ENCODE measurements around the gene C6orf15.

The C6orf15 gene

DNA sequence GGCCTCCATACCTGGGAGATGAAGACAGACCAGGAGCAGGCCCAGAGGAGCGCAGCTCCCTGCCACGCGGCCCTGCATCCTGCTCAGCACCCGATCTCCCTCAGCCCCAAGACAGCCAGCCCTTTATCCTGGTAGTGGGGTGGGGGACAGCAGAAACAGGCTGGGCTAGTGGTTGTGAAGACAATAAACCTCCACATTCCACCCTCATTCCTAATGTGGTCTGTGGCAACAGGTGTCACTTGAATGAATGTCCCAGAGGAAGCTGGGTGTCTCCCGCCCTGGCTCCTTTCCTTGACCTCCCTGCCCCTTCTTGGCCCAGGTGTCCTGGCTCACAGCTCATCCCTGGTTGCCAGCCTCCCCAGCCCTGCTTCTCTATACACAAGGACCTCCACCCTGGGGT, at the start of gene C6orf15:
Gene C6orf15 (minus strand): TSS at position 98 of the 400 bp plus-strand sequence. CDS start 20 bp downstream, at position 78.
- no peak for DNase-seq (ENCODE audit: low read depth in 4 of 4, low spot score in 1 of 4)

DNA sequence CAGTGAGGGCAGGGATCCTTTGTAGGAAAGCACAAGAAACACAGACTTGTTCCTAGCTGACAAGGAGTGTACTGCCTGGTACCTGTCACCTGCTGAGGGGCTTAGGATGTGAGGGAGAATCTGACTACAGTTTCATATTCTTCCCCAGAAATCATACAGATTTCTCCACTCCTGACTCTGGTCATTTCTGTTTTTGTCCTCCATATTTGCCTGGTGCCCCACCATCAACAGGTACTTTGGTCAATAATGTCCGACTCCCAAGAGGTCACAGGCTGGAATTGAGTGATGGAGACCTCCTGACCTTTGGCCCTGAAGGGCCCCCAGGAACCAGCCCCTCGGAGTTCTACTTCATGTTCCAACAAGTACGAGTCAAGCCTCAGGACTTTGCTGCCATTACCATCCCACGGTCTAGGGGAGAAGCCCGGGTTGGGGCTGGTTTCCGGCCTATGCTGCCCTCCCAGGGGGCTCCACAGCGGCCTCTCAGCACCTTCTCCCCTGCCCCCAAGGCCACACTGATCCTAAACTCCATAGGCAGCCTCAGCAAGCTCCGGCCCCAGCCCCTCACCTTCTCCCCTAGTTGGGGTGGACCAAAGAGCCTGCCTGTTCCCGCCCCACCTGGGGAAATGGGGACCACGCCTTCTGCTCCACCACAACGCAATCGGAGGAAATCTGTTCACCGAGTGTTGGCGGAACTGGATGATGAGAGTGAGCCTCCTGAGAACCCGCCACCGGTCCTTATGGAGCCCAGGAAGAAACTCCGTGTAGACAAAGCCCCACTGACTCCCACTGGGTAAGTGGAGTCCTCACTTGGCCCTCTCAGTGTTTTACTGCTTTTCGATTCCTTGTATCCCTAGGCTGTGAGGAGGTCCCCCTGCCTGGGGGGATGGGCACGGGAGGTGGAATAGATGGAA, 49.1 kb upstream of the C6orf15 start:
- DNase-seq (ENCODE audit: low read depth in 4 of 4, low spot score in 1 of 4): no peak

GRCh38 chr6:31158863-31159855, 46.8 kb upstream of the C6orf15 start:
- peak in 1 of 4 experiments; percentile 8 for DNase-seq (ENCODE audit: low read depth in 4 of 4, low spot score in 1 of 4)

DNA sequence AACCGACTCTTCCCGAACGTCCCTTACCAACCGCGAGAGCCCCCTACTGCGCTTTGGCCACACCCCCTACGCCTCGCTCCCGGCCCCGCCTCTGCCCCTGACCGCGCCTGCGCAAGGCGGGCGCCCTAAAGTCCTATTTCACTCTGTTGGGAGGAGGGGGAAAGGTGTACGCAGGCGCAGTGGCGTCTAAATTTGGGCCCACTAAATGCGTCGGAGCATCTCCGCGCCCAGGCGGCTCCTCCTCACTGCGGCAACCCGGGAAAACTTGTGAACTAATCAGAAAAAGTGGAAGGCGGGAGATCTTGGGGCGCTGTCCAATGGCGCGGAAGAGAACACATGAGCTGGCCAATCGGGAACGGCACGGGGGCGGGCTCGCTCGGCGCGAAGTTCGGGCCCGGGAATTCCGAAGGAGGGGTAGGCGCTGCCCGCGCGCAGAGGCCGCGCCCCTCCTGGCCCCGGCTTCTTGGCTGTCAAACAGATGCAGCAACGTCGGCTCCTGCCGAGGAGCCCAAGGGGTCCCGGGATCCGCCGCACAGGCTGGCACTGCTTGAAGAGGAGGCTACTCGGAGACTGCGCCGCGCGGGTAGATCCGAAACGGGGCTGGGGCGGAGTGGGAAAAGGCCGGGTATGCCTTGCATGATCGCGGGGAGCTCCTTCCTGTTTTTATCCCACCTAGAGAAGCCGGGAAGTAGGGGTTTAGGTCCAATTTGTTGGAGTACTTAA, 45.9 kb upstream of the C6orf15 start, which contains the start of gene TCF19:
Gene TCF19 (plus strand): TSS at position 450 of the 723 bp plus-strand sequence. CDS start 881 bp downstream, outside the sequence.
- peak; percentile 96 to 99 (median 98) for DNase-seq (ENCODE audit: low read depth in 4 of 4, low spot score in 1 of 4)

DNA sequence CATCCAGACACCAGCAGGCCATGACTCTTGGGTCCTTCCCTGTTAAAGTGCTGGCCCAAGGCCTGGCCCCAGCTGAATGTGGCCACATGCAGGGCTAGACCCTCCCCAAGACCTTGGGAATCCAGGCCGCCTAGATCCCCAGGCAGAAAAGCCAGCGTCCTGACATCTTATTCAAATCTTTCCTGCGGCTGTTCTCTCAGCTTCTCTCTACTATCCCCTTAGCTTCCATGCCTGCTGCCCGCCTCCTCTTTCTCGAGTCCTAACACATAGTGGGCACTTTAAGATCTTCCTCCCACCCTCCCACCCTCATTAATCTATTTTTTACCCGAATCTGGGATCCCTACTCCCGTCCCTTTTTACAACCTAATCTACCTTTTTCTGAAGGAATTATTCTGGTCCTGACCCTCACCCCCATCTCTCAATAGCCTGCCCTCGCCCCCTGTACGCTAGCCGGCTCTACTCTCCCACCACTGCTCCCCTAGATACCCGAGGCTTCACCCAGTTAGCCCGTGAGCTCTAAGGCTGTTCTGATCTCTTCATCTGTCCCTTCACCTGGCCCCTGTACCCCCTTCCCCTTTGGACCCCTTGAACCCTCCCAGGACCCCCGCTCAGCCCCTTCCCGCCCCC, 45.3 kb upstream of the C6orf15 start, which contains the start of gene CCHCR1:
Gene CCHCR1 (minus strand): TSS at position 290 of the 627 bp plus-strand sequence. CDS start 202 bp downstream, at position 88.
- DNase-seq (ENCODE audit: low read depth in 4 of 4, low spot score in 1 of 4): no peak

- no peak for DNase-seq (ENCODE audit: low read depth in 4 of 4, low spot score in 1 of 4)
Measured at GRCh38 chr6:31156641-31157040, 44.3 kb upstream of the C6orf15 start.

GRCh38 chr6:31154436-31154835, 42.1 kb upstream of the C6orf15 start:
- no peak for DNase-seq (ENCODE audit: low read depth in 4 of 4, low spot score in 1 of 4)

GRCh38 chr6:31152781-31153180, 40.4 kb upstream of the C6orf15 start:
- no peak for DNase-seq (ENCODE audit: low read depth in 4 of 4, low spot score in 1 of 4)

DNA sequence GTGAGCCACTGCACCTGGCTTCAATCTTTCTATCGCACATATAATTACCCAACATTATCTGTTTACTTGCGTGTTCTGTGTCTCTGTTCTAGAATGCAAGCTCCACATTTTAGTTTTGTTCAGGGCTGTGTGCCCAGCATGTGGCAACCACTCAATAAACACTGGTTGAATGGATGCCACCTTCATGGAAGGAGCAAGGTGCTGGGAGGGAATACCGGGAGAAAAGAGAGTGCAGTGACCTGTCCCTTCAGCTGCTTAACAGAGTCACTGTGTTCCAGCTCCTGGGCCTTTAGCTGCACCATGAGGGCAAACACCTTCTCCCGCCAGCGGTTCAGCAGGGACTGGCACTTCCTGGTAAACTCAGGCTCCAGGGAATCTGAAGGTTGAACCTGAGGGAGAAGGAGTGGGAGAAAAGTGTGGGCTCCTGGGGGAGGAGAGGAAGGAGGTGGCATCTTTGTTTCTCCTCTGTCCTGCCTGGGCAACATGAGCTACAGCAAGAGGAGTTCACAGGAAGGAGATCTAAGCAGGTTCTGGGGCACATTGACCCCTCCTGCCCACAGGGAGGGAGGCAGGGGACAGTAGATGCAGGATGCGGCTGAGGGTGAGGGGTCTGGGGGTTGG, 37.6 kb upstream of the C6orf15 start:
- no peak for DNase-seq (ENCODE audit: low read depth in 4 of 4, low spot score in 1 of 4)

- DNase-seq (ENCODE audit: low read depth in 4 of 4, low spot score in 1 of 4): no peak
Measured at GRCh38 chr6:31145386-31145785, 33.0 kb upstream of the C6orf15 start.

GRCh38 chr6:31144970-31145340, 32.6 kb upstream of the C6orf15 start:
- no peak for DNase-seq (ENCODE audit: low read depth in 4 of 4, low spot score in 1 of 4)

GRCh38 chr6:31144296-31144969, 32.1 kb upstream of the C6orf15 start:
- DNase-seq (ENCODE audit: low read depth in 4 of 4, low spot score in 1 of 4): no peak

GRCh38 chr6:31143148-31143547, 30.8 kb upstream of the C6orf15 start:
- DNase-seq (ENCODE audit: low read depth in 4 of 4, low spot score in 1 of 4): no peak

DNA sequence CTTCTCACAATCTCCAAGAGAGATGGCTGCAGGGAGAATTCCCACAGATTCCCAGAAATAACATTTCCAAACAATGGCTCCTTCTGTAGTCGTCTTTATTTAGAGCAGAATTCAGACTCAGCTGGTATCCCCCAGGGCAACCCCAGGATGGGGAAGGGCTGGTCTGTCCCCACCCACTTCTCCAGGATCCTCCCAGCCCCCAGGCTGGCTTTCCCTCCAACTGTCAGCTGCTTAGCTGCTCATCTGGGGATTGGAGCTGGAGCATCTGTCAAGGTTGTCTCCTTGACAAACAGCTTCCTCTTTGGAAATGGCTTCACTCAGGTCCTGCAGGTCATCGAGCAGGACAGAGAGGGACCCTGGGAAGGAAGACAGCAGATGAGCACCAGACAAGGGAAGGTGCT, 30.0 kb upstream of the C6orf15 start:
- DNase-seq (ENCODE audit: low read depth in 4 of 4, low spot score in 1 of 4): no peak

DNA sequence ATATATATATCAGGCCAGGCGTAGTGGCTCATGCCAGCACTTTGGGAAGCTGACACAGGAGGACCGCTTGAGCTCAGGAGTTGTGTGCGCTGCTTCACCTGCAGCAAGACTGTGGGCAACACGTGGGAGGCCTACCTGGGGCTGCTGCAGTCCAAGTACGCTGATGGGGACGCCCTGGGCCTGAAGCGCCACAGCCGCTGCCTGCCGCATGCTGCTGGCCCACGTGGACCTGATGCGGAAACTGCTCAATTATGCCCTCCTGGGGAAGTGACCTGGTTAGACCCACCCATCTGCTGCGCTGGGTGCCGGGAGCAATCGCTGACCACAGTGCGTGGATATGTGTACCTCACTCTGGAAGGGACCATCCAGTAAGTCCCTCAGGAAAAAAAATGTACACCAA, 28.3 kb upstream of the C6orf15 start:
- DNase-seq (ENCODE audit: low read depth in 4 of 4, low spot score in 1 of 4): no peak

DNA sequence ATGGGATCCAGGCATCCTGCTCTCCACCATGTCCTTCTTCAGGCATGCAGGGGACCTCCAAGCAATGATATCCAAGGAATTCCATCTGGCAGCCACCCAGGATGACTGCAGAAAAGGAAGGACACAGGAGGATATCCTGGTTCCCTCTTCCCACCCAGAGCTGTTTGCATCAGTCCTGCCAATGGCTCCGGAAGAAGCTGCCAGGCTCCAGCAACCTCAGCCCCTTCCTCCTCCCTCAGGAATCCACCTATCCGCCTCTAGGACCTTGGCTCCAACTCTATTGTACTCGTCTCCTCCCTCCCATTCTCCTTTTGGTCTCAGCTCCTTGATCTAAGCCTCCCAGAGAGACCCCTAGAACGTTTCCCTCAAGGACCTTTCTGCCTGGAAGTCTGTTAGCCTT, 27.2 kb upstream of the C6orf15 start:
- no peak for DNase-seq (ENCODE audit: low read depth in 4 of 4, low spot score in 1 of 4)

DNA sequence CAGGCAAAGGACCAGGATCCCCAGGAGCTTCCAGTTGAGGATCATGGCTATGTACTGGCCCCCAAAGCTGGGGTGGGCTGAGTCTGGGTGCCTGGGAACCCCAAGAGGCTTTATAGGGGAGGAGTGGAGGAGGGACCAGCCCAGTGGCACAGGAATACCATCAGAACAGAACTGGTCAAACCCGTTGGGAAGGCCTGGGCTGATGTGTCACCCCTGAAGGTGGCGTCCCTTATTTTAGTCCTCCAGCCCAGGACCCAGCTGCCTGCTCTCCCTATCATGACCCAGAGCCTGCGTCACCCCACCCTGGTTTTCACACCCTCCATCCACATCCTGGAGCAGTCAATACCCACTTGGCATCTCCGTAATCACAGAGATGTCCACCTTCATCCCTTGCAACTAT, 26.6 kb upstream of the C6orf15 start, which contains the start of gene PSORS1C2:
Gene PSORS1C2 (minus strand): TSS at position 85 of the 400 bp plus-strand sequence. CDS start 40 bp downstream, at position 45.
- no peak for DNase-seq (ENCODE audit: low read depth in 4 of 4, low spot score in 1 of 4)

DNA sequence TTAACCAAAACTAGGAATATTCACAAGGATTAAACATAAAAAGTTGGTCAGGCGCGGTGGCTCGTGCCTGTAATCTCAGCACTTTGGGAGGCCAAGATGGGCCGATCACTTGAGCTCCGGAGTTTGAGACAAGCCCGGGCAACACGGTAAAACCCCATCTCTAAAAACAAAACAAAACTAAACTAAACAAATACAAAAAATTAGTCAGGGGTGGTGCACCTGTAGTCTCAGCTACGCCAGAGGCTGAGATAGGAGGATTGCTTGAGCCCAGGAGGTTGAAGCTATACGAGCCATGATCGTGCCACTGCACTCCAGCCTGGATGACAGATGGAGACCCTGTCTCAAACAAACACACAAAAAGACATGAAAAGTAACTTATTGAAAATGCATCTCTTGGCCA, 23.3 kb upstream of the C6orf15 start:
- DNase-seq (ENCODE audit: low read depth in 4 of 4, low spot score in 1 of 4): no peak

- DNase-seq (ENCODE audit: low read depth in 4 of 4, low spot score in 1 of 4): no peak
Measured at GRCh38 chr6:31132806-31133205, 20.4 kb upstream of the C6orf15 start.

Measured in stimulated activated CD4-positive, alpha-beta T cell treated with anti-CD3 and anti-CD28 coated beads, Interleukin-1b, Interleukin-23, amount 100 ng/mL, for 24 hours (primary cell).